ENCODE measurements around the gene RAB11FIP4.

RAB11FIP4 gene

DNA sequence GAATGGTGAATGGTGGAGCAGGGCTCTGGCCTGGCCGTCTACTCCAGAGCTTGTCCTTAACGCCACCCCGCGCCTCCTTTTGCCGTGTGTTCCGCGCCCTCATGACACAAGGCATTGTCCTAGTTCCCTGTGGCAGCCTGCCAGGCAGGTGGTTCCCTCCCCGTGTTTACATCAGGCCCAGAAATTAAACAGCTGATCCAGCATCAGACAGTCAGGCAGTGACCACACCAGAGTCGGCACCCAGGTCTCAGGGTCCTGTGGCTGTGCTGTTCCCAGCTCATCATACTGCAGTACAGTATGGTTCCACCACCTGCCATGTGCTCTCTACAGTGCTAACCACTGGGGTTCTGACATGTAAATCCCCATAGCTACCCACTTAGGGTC, 119.7 kb downstream of the RAB11FIP4 start:
- H3K4me1 Mint-ChIP-seq (ENCODE audit: low read depth) = peaks cover 80% of the 10 kb centered on the region
- no peaks in the 10 kb centered on the region for H3K27me3 Mint-ChIP-seq
- H3K9me3 Mint-ChIP-seq = no peaks in the 10 kb centered on the region
- peak overlapping the region; percentile 99 for H3K27ac Mint-ChIP-seq
- H3K4me3 Mint-ChIP-seq = no peak overlapping the region
- no peaks in the 10 kb centered on the region for H3K36me3 Mint-ChIP-seq (ENCODE audit: low read depth)

DNA sequence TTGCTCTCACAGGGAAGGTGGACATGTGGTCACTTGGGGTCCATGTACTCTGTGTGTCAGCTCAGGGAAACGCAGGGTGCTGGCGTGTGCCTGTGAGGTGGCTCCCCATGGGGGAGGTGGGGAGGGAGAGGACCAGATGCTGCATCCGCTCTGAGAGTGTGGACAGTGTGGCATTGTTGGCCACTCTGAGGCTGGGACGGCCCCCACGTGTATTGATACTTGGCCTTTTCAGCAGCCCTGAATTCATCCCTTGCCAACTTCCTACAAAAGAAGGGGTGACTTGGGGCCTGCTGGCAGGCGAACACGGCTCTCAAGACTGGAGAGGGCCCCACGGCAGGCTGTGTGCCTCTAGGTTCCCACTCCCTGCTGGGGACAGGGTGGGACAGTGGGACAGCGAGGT, 120.1 kb downstream of the RAB11FIP4 start:
- no peaks in the 10 kb centered on the region for H3K27me3 Mint-ChIP-seq
- H3K4me1 Mint-ChIP-seq (ENCODE audit: low read depth) = peaks cover 77% of the 10 kb centered on the region
- peak overlapping the region; percentile 99 for H3K27ac Mint-ChIP-seq
- H3K9me3 Mint-ChIP-seq = no peaks in the 10 kb centered on the region
- no peaks in the 10 kb centered on the region for H3K36me3 Mint-ChIP-seq (ENCODE audit: low read depth)
- no peak overlapping the region for H3K4me3 Mint-ChIP-seq

DNA sequence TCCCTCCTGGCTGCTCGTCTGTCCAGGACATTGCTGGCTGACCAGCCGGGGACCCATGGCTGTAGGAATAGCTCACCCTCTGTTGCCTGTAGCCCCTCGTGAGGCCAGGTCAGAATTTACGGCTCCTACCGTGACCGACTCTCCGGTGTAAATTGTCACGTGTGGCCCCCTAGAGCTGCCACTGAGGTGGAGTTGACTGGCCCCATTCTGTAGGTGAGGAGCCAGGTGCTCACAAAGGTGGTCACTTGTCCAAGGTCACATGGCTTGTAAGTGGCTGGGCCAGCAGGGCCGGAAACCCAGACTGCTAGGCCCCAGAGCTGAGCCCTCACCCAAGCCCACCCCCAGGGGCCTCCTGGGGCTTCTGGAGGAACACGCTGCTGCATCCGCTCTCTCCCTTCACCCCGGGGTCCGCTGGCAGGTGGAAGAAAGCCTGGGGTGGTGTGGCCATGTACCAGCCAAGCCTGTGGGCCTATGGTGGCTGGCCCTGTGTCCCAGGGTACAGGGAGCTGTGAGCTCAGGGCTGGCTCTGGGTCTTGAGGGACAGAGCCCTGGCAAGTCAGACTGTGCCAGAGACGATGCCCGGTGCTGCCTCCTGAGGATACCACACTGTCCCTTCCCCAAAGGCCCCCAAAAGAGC, 120.7 kb downstream of the RAB11FIP4 start:
- Mint-ChIP-seq H3K36me3 (ENCODE audit: low read depth) (no peaks in the 10 kb centered on the region), H3K4me1 (ENCODE audit: low read depth) (peaks cover 72% of the 10 kb centered on the region), H3K27ac (no peak overlapping the region), H3K9me3 (no peaks in the 10 kb centered on the region), H3K27me3 (no peaks in the 10 kb centered on the region), H3K4me3 (no peak overlapping the region)

DNA sequence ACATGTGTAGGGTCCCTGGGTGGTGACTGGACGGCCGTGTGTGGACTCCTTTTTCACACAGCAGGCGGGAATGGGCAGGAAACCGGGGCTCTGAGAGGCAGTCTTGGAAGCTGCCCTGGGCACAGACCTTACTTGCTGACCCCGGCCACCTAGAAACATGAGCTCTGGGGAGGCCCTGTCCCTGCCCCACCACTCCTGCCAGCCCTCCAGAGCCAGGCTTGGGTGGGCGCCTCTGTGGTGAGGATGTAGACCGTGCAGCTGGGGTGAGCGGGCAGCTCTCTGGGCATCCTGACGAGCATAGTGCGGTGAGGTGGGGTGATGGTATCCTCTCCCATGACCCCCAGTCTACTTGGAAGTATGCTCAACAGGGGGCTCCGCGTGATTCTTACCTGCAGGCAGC, 121.3 kb downstream of the RAB11FIP4 start:
- Mint-ChIP-seq H3K27me3 (no peaks in the 10 kb centered on the region), H3K4me3 (no peak overlapping the region), H3K9me3 (no peaks in the 10 kb centered on the region), H3K27ac (no peak overlapping the region), H3K36me3 (ENCODE audit: low read depth) (peaks cover 2% of the 10 kb centered on the region), H3K4me1 (ENCODE audit: low read depth) (peaks cover 68% of the 10 kb centered on the region)

DNA sequence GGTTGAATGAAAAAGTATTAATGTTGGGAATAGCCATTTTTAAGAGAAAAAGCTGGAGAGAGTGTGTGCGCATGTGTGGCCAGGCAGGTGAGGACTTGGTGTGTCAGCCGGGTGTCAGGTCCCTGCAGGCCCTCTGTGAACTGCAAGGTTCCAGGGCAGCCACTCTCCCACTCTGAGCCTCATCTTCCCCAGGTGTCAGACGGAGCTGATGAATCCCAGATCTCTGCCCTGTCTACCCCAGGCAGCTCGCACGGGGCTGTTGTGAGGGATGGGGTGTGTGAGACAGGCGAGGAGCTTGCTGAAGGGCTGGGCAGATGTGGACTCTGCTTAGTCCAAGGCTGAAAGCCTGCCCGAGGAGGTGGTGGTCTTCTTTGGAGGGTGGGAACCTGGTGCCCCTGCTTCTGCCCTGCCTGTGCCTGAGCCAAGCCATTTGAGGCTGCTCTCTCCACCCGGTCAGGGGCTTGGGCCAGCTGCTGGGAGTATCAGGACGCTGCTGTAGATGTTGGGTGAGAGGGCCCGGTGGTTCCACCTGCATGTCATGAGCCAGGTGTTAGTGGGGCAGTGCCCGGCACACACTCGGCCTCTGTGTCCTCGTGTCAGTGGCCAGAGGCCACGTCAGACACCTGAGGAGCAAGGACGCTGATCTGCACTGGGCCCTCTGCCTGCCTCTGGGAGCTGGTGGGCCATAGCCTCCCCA, 122.4 kb downstream of the RAB11FIP4 start:
- Mint-ChIP-seq H3K36me3 (ENCODE audit: low read depth) (peaks cover 3% of the 10 kb centered on the region), H3K9me3 (no peaks in the 10 kb centered on the region), H3K27me3 (no peaks in the 10 kb centered on the region), H3K4me1 (ENCODE audit: low read depth) (peaks cover 58% of the 10 kb centered on the region), H3K4me3 (no peak overlapping the region), H3K27ac (peak overlapping the region; percentile 36)

DNA sequence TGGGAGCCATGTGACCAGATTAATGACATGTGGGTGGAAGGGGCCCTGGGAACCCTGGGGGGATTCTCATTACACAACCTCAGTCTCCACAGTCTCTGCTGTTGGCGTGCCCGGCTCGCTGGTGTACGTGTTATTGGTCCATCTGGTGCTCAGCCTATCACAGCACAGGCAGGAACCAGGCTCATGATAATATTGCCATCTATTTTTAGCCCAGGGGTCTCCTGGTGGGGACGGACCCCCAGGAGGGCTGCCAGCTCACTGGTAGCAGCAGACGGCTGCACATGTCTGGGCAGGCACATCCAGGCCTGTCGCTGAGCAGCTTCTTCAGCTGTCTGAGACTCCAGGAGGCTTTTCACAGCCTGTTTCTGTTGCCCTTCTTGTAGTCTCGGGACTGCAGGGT, 123.8 kb downstream of the RAB11FIP4 start:
- Mint-ChIP-seq H3K27ac (no peak overlapping the region), H3K36me3 (ENCODE audit: low read depth) (peaks cover 9% of the 10 kb centered on the region), H3K9me3 (no peaks in the 10 kb centered on the region), H3K27me3 (no peaks in the 10 kb centered on the region), H3K4me3 (no peak overlapping the region), H3K4me1 (ENCODE audit: low read depth) (peaks cover 44% of the 10 kb centered on the region)

DNA sequence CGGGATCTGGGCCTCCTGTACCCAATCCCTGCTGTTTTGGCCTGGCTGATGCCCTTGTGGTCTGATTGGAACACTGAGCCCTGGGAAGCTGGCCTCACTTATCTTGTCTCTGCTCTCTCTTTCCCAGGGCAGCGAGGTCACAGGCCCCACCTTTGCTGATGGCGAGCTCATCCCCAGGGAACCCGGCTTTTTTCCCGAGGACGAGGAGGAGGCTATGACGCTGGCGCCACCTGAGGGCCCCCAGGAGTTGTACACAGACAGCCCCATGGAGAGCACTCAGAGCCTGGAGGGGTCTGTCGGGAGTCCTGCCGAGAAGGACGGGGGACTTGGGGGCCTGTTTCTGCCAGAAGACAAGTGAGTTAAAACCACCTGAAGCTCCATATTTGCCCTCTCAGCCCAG, 126.0 kb downstream of the RAB11FIP4 start:
- no peak overlapping the region for H3K27ac Mint-ChIP-seq
- H3K27me3 Mint-ChIP-seq = no peaks in the 10 kb centered on the region
- no peak overlapping the region for H3K4me3 Mint-ChIP-seq
- H3K4me1 Mint-ChIP-seq (ENCODE audit: low read depth) = peaks cover 28% of the 10 kb centered on the region
- H3K36me3 Mint-ChIP-seq (ENCODE audit: low read depth) = peaks cover 9% of the 10 kb centered on the region
- no peaks in the 10 kb centered on the region for H3K9me3 Mint-ChIP-seq

DNA sequence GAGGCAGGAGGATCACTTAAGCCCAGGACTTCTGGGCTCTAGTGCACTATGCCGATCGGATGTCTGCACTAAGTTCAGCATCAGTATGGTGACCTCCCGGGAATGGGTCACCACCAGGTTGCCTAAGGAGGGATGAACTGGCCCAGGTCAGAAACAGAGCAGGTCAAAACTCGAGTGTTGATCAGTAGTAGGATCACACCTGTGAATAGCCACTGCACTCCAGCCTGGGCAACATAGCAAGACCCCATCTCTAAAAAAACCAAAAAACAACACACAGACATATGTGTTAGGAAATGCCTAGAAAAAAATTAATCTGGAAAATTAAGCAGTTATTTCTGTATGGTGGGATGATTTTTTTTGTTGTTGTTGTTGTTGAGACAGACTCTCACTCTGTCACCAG, 127.0 kb downstream of the RAB11FIP4 start:
- no peak overlapping the region for H3K4me3 Mint-ChIP-seq

DNA sequence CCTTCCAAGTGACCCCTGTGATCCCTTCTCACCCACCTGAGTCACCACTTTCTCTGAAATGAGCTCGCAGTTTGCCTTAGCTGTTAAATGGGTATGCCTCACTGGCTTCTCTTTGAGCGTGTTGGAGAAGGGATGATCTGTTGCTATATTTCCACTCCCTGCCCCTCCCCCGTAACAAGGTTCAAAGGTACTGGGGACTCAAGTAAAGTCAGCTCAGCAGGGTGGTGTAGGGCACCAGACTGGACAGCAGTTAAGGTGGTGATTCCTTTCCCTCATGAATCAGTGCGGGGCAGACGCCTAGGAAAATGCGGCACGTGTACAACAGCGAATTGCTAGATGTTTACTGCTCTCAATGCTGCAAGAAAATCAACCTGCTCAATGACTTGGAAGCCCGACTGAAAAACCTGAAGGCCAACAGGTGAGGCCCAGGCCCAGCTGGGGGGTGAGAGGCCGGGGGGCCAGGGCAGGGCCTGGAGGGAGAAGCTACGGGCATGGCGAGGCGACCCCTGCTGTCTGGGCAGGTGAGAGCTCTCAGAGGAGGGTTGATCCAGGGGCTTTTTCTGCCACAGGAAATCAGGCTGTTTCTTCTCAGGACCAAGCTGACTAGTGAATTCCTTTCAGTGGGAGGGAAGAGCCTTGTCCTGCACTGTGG, 130.3 kb downstream of the RAB11FIP4 start:
- Mint-ChIP-seq H3K4me3 (no peak overlapping the region), H3K9me3 (no peaks in the 10 kb centered on the region), H3K4me1 (ENCODE audit: low read depth) (no peaks in the 10 kb centered on the region), H3K27me3 (no peaks in the 10 kb centered on the region), H3K27ac (no peak overlapping the region), H3K36me3 (ENCODE audit: low read depth) (peaks cover 17% of the 10 kb centered on the region)

More for the DNA sequence above, 127.0 kb downstream of the RAB11FIP4 start:
- H3K36me3 Mint-ChIP-seq (ENCODE audit: low read depth) = peaks cover 9% of the 10 kb centered on the region
- no peaks in the 10 kb centered on the region for H3K9me3 Mint-ChIP-seq
- H3K27me3 Mint-ChIP-seq = no peaks in the 10 kb centered on the region
- H3K4me1 Mint-ChIP-seq (ENCODE audit: low read depth) = peaks cover 25% of the 10 kb centered on the region
- H3K27ac Mint-ChIP-seq = no peak overlapping the region

DNA sequence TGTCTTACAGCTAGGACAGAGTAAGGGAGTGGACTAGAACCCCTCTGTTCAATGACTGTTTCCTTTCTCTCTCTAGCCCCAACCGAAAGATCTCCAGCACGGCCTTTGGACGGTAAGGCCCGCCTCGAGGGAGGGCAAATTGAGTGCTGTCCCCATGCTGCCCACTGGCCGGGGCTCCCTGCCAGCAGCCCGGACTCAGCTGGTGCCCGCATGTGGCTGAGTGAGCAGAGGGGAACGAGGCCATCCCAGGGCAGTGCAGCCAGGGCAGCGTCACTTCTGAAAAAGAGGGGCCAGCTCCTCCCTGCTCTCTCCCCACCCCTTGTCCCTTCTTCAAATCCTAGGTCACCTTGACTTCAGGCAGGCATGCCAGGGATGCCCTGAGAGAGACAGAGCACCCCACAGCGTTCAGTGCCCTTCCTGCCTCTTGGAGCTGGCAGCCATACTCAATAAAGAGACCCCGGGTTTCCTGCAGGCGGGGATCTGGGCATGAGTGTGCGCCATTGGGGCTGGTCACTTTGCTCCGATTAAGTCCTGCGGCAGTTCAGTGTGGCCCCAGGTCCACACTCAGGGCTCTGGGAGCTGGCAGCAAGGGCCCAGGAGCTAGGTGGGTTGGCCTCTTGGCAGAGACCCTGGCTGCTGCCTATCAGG, 130.9 kb downstream of the RAB11FIP4 start:
- Mint-ChIP-seq H3K36me3 (ENCODE audit: low read depth) (peaks cover 17% of the 10 kb centered on the region), H3K4me3 (no peak overlapping the region), H3K9me3 (no peaks in the 10 kb centered on the region), H3K27me3 (no peaks in the 10 kb centered on the region), H3K4me1 (ENCODE audit: low read depth) (no peaks in the 10 kb centered on the region), H3K27ac (no peak overlapping the region)

DNA sequence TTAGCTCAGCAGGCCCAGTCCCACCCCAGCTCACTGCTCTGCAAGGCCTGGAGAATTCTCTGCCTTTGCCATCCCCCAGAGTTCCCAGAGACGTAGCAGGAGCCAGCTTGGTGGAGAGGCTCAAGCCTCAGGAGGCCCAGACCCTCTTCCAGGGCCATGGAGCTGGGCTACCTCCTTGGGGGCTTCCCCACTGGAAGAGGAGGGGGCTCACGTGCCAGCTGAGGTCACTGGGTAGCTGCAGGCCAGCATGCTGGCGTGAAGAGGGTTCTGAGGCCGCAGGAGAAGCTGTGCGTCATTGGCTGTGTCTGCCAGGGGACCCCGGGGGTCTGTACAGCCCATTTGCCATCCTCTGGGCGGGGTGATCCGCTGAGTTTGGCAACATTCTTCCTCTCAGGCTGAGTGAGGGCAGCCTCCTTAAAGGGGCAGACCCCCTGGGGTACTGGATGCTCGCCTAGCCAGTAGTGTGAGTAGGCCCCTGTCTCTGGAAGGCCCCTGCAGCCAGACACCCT, 131.6 kb downstream of the RAB11FIP4 start:
- no peak overlapping the region for H3K27ac Mint-ChIP-seq
- no peaks in the 10 kb centered on the region for H3K9me3 Mint-ChIP-seq
- no peaks in the 10 kb centered on the region for H3K27me3 Mint-ChIP-seq
- peaks cover 14% of the 10 kb centered on the region for H3K36me3 Mint-ChIP-seq (ENCODE audit: low read depth)
- H3K4me1 Mint-ChIP-seq (ENCODE audit: low read depth) = no peaks in the 10 kb centered on the region
- no peak overlapping the region for H3K4me3 Mint-ChIP-seq

DNA sequence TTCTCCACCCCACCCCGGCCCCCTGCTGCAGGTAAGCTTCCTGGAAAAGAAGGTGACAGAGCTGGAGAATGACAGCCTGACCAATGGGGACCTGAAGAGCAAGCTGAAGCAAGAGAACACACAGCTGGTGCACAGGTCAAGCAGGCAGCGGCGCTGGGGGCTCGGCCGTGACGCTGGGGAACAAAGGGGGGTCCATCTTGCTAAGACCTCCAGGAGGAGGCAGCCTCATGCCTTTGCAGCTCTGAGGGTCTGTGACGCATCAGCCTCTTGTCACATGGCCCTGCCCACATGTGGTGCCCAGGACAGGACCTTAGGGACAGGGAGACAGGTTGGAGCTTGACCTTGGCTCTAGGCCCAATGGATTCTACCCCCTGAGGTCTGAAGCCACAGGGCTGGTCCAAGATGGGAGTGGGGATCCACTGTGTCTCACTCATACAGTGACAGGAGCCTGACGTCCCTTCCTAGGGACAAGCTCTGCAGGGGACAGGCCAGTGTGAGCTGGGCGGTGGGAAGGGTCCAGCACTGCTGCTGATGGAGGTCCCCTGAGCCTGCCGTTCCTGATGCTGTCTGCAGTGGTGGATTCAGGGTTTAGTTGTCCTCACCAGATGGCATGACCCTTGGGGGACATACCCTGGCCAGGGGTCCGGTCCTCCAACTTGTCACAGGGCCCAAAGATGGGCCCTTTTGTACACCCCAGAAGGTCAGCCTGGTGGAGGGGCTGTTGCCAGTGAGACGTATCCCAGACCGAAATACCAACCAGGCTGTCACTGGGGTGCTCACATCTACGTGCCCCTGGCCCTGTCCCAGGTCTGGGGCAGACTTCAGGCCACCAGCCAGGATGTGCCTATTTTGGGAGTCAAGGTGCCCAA, 132.6 kb downstream of the RAB11FIP4 start:
- Mint-ChIP-seq H3K27me3 (no peaks in the 10 kb centered on the region), H3K4me3 (no peak overlapping the region), H3K27ac (no peak overlapping the region), H3K9me3 (no peaks in the 10 kb centered on the region), H3K4me1 (ENCODE audit: low read depth) (no peaks in the 10 kb centered on the region), H3K36me3 (ENCODE audit: low read depth) (peaks cover 13% of the 10 kb centered on the region)

DNA sequence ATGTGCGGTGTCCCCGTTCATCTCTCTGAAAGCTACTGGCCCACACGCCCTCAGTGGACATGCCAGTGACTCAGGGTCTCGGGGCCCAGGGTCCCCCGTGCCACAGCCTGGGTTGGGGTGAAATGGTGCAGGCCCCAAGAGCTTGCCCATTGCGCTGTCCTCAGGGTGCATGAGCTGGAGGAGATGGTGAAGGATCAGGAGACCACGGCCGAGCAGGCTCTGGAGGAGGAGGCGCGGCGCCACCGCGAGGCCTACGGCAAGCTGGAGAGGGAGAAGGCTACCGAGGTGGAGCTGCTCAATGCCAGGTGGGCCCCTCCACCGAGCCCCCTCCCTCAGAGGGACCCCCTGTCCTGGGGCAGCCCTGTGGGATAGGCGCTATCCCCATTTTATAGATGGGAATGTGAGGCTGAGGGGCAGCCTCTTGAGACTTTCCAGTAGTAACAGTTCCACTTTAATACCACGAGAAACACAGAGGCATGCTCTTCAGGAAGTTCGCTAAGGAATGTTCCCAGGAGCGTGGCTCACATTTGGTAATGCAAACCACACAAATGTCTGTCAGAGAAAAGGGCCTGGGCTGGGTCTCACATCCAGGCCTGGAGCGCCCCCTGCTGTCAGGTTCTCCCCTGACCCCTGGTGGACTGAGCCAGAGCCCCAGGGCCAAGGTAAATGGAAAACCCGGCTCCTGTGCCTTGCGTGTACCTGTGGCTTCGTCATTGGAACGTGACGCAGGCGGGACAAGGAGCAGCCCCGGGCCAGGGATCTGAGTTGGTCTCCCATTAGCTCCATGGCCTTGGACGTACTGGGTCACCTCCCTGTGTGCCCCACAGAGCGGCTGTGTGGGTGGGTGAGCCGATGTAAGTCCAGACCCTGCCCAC, 133.7 kb downstream of the RAB11FIP4 start:
- H3K4me3 Mint-ChIP-seq = no peak overlapping the region
- no peaks in the 10 kb centered on the region for H3K9me3 Mint-ChIP-seq
- no peaks in the 10 kb centered on the region for H3K4me1 Mint-ChIP-seq (ENCODE audit: low read depth)
- H3K36me3 Mint-ChIP-seq (ENCODE audit: low read depth) = peaks cover 7% of the 10 kb centered on the region
- H3K27me3 Mint-ChIP-seq = no peaks in the 10 kb centered on the region
- no peak overlapping the region for H3K27ac Mint-ChIP-seq

Data from stimulated activated naive CD8-positive, alpha-beta T cell treated with anti-CD3 and anti-CD28 coated beads, Interleukin-15, Interleukin-2, amounts not matched to agents 100 ng/mL and 50 ng/mL, for 24 hours (primary cell).